ENCODE data around the gene ZFAND6. TPM values are rescaled to one million over a fixed set of nuclear protein-coding genes. Genes with fewer than 3 reads are reported as not detected.

The ZFAND6 gene
- total and polyA plus RNA-seq, 2 donors = 81.9 to 97.8 TPM

DNA sequence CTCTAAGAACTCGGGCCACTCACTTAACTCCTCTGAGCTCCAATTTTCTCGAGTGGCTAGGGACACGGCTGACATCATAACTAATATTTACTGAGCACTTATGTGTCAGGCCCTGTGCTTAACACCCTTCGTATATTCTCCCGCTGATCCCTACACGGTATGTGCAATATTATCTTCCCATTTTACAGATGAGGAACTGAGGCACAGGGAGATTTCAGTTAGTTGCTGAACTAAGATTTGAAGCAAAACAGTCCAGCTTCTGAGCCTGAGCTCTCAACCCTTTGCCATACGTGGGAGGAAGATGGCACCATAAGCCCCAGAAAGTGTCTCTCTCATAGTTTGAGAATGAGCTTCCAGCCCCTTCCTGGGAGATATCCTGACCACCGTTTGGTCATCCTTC, 112.9 kb downstream of the ZFAND6 start:
- Histone ChIP-seq H3K4me3 (ENCODE audit: low read length in 2 of 2) (no peak overlapping the region), H3K9me3 (ENCODE audit: control insufficient read depth in 2 of 2, insufficient read depth in 1 of 2, low read length in 1 of 2) (no peaks in the 10 kb centered on the region), H3K27me3 (ENCODE audit: control insufficient read depth in 2 of 2, insufficient read depth in 1 of 2, low read length in 1 of 2) (no peaks in the 10 kb centered on the region), H3K27ac (ENCODE audit: low read depth in 1 of 2, low read length in 1 of 2) (no peak overlapping the region), H3K36me3 (ENCODE audit: control insufficient read depth in 2 of 2, insufficient read depth in 2 of 2, low read length in 1 of 2) (peaks cover 0 to 4% of the 10 kb centered on the region in 2 donors), H3K4me1 (ENCODE audit: control insufficient read depth in 2 of 2, insufficient read depth in 2 of 2, low read length in 2 of 2) (no peaks in the 10 kb centered on the region)
- WGBS = 84% methylated on average over 8 of the region's 8 CpGs
- DNase-seq (ENCODE audit: low read depth in 6 of 9, low spot score in 9 of 9) = no peak

DNA sequence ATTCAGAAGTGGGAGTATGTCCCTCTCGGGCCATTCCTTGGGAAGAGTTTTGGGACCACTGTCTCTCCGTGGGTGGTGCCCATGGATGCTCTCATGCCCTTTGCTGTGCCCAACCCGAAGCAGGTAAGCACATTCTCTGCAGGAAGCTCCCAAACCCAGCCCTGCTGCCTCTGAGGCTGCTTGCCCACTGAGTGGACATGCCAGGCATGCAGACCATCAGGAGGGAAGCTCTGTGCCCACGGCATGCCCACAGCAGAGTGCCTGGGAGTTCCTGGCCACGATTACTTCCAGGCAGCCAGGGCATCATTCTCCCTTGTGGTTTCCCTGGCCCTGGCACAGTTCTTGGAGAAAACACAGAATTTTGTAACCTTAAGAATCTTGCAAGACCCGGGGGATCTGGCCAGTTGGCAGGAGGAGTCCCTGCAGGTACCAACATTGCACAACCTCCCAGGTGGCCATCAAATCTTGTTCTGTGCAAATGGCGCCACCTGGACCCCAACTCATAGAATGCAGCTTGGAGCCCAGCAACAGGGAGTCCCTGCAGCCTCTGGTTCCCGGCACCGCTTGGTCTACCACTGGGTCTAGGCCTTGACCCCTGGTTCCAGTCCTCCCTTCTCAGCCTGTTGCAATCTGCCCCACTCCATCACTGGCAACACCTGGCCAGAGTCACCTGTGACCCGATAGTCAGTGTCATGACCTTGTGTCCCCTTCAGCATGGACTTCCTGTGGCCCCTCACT, 113.7 kb downstream of the ZFAND6 start:
- Histone ChIP-seq H3K9me3 (ENCODE audit: control insufficient read depth in 2 of 2, insufficient read depth in 1 of 2, low read length in 1 of 2) (no peaks in the 10 kb centered on the region), H3K4me3 (ENCODE audit: low read length in 2 of 2) (no peak overlapping the region), H3K4me1 (ENCODE audit: control insufficient read depth in 2 of 2, insufficient read depth in 2 of 2, low read length in 2 of 2) (no peaks in the 10 kb centered on the region), H3K27me3 (ENCODE audit: control insufficient read depth in 2 of 2, insufficient read depth in 1 of 2, low read length in 1 of 2) (no peaks in the 10 kb centered on the region), H3K27ac (ENCODE audit: low read depth in 1 of 2, low read length in 1 of 2) (no peak overlapping the region), H3K36me3 (ENCODE audit: control insufficient read depth in 2 of 2, insufficient read depth in 2 of 2, low read length in 1 of 2) (peaks cover 0 to 4% of the 10 kb centered on the region in 2 donors)
- 81% methylated on average over 10 of the region's 10 CpGs for WGBS
- DNase-seq (ENCODE audit: low read depth in 6 of 9, low spot score in 9 of 9) = peak in 8 of 9 donors; percentile 40 to 81 (median 62)

DNA sequence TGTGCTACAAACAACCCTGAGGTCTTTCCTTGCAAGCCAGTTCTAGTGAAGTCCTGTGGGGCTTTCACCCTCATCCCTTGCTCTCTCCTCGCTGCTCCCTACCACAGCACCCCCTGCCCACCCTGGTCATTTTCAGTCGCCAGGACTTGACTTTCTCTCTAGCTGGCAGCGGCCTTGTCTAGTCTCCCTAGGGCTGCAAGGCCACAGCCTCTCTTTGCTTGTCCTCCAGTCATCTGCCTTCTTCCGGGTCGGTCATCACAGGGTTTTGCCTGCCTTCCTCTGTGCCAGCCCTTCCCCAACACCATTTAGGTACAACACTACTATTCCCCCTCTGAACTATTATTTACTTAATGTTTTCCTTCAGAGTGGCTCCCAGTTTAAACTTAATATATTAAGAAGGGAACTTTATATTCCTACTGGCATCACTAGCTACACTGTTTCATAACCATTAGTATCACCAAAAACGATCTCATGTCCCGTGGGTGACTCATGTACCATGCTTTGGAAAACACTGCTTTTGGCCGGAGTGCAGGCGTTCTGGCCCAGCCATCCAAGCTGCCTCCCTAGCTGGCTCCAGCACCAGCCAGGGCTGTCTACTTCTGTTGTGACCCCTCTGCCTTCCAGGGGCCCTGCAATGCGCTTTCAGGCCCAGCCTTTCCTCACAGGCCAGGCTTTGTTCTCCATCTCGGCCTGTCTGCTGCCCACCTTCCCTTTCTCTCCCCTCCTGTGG, 114.7 kb downstream of the ZFAND6 start:
- Histone ChIP-seq H3K4me1 (ENCODE audit: control insufficient read depth in 2 of 2, insufficient read depth in 2 of 2, low read length in 2 of 2) (no peaks in the 10 kb centered on the region), H3K36me3 (ENCODE audit: control insufficient read depth in 2 of 2, insufficient read depth in 2 of 2, low read length in 1 of 2) (peaks cover 0 to 4% of the 10 kb centered on the region in 2 donors), H3K27ac (ENCODE audit: low read depth in 1 of 2, low read length in 1 of 2) (no peak overlapping the region), H3K4me3 (ENCODE audit: low read length in 2 of 2) (no peak overlapping the region), H3K27me3 (ENCODE audit: control insufficient read depth in 2 of 2, insufficient read depth in 1 of 2, low read length in 1 of 2) (no peaks in the 10 kb centered on the region), H3K9me3 (ENCODE audit: control insufficient read depth in 2 of 2, insufficient read depth in 1 of 2, low read length in 1 of 2) (no peaks in the 10 kb centered on the region)
- WGBS = 96% methylated on average over 11 of the region's 11 CpGs
- DNase-seq (ENCODE audit: low read depth in 6 of 9, low spot score in 9 of 9) = no peak

DNA sequence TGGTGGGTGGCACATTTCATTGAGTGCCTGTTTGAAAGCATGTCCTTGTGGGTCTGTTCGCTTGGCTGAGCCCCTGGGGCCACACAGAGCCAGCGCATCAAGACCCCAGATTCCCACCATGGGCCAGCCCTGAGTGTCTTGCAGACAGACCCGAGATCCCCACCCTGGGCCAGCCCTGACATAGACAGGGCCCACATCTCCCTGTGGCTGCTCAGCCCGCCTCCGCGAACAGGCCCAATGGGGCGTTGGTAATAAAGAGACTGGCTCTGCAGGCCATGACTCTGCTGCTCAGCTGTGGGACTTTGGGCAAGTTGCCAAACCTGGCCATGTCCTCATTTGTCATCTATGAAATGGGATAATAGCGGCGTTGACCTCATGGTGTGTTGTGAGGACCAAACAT, 116.0 kb downstream of the ZFAND6 start:
- no peak for DNase-seq (ENCODE audit: low read depth in 6 of 9, low spot score in 9 of 9)
- H3K27ac ChIP-seq (ENCODE audit: low read depth in 1 of 2, low read length in 1 of 2) = no peak overlapping the region
- WGBS = 99% methylated on average over 9 of the region's 9 CpGs
- H3K9me3 ChIP-seq (ENCODE audit: control insufficient read depth in 2 of 2, insufficient read depth in 1 of 2, low read length in 1 of 2) = no peaks in the 10 kb centered on the region
- H3K36me3 ChIP-seq (ENCODE audit: control insufficient read depth in 2 of 2, insufficient read depth in 2 of 2, low read length in 1 of 2) = peaks cover 0 to 4% of the 10 kb centered on the region in 2 donors
- no peaks in the 10 kb centered on the region for H3K27me3 ChIP-seq (ENCODE audit: control insufficient read depth in 2 of 2, insufficient read depth in 1 of 2, low read length in 1 of 2)
- no peaks in the 10 kb centered on the region for H3K4me1 ChIP-seq (ENCODE audit: control insufficient read depth in 2 of 2, insufficient read depth in 2 of 2, low read length in 2 of 2)
- no peak overlapping the region for H3K4me3 ChIP-seq (ENCODE audit: low read length in 2 of 2)

DNA sequence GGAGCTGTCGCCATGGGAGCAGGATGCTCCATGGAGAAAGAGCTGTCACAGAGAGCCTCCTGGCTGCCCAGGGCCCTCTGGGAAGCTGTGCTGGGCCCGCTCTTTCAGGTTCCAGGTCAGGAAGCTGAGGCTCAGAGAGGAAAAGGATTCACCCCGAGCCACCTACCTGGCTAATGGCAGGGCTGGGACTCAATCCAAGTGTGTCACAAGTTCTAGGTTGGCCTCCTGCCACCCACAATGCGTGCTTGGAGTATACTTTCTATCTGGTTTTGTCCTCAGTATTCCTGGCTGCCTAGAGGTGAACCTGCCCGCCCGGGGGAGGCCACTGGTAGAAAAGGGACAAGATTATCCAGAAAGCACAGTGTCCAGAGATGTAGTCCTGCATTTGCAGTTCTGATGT, 117.0 kb downstream of the ZFAND6 start:
- Histone ChIP-seq H3K27ac (ENCODE audit: low read depth in 1 of 2, low read length in 1 of 2) (no peak overlapping the region), H3K36me3 (ENCODE audit: control insufficient read depth in 2 of 2, insufficient read depth in 2 of 2, low read length in 1 of 2) (peaks cover 0 to 6% of the 10 kb centered on the region in 2 donors), H3K4me1 (ENCODE audit: control insufficient read depth in 2 of 2, insufficient read depth in 2 of 2, low read length in 2 of 2) (no peaks in the 10 kb centered on the region), H3K27me3 (ENCODE audit: control insufficient read depth in 2 of 2, insufficient read depth in 1 of 2, low read length in 1 of 2) (no peaks in the 10 kb centered on the region), H3K4me3 (ENCODE audit: low read length in 2 of 2) (no peak overlapping the region), H3K9me3 (ENCODE audit: control insufficient read depth in 2 of 2, insufficient read depth in 1 of 2, low read length in 1 of 2) (no peaks in the 10 kb centered on the region)
- 80% methylated on average over 6 of the region's 6 CpGs for WGBS
- no peak for DNase-seq (ENCODE audit: low read depth in 6 of 9, low spot score in 9 of 9)

DNA sequence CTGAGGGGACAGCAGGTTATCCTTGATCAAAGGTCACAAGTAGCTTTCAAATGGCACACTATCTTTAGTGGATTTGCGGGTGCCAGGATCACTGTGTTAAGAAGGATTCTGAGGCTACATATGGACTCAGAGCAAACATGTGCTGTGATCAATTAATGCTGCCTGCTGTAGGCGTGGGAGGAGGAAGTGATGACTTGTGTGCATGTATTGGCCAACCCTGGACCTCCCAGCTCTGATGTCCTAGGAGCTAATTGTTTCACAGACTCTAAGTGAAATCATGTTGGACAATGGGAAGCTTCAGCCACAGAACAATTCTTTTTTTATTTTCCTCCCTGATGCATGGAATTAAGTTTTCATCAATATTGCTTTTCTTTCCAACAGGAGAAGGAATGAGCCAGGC, 117.7 kb downstream of the ZFAND6 start:
- no peak overlapping the region for H3K27ac ChIP-seq (ENCODE audit: low read depth in 1 of 2, low read length in 1 of 2)
- no peaks in the 10 kb centered on the region for H3K9me3 ChIP-seq (ENCODE audit: control insufficient read depth in 2 of 2, insufficient read depth in 1 of 2, low read length in 1 of 2)
- H3K36me3 ChIP-seq (ENCODE audit: control insufficient read depth in 2 of 2, insufficient read depth in 2 of 2, low read length in 1 of 2) = peaks cover 0 to 7% of the 10 kb centered on the region in 2 donors
- DNase-seq (ENCODE audit: low read depth in 6 of 9, low spot score in 9 of 9) = no peak
- WGBS = 98% methylated on average over 2 of the region's 2 CpGs
- no peaks in the 10 kb centered on the region for H3K4me1 ChIP-seq (ENCODE audit: control insufficient read depth in 2 of 2, insufficient read depth in 2 of 2, low read length in 2 of 2)
- H3K27me3 ChIP-seq (ENCODE audit: control insufficient read depth in 2 of 2, insufficient read depth in 1 of 2, low read length in 1 of 2) = no peaks in the 10 kb centered on the region
- H3K4me3 ChIP-seq (ENCODE audit: low read length in 2 of 2) = no peak overlapping the region

DNA sequence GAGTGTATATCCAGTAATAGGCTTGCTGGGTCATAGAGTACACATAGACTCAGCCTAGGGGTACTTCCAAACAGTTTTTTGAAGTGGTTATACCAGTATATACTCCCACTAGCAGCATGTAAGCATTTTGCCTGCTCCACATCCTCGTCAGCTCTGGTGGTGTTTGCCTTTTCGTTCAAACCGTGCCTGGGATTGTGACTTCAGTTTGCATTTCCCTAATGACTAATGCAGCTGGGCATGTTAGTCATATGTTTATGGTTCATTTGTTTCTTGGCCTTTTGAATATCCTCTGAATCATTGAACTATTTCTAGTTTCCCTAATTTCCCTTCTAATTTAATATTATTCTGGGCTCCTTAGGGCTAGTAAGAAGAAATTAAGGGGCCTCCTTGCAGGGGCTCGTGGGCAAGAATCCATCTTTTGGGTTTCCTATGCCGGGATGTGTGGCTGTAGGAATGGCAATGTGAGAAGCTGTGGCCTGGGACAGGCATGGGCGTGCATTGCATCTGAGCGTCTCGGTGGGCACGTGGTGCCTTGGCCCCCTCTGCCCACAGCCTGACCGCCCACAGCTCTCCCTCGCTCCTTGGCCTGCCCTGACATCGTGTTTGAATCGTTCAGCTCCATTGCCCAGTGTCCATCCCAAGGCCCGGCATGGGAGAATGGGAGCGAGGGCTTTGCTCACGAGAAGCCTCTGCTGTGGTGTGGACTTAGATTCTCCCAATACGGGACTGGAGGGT, 119.7 kb downstream of the ZFAND6 start:
- Histone ChIP-seq H3K36me3 (ENCODE audit: control insufficient read depth in 2 of 2, insufficient read depth in 2 of 2, low read length in 1 of 2) (peaks cover 0 to 7% of the 10 kb centered on the region in 2 donors), H3K9me3 (ENCODE audit: control insufficient read depth in 2 of 2, insufficient read depth in 1 of 2, low read length in 1 of 2) (no peaks in the 10 kb centered on the region), H3K27ac (ENCODE audit: low read depth in 1 of 2, low read length in 1 of 2) (no peak overlapping the region), H3K4me1 (ENCODE audit: control insufficient read depth in 2 of 2, insufficient read depth in 2 of 2, low read length in 2 of 2) (no peaks in the 10 kb centered on the region), H3K27me3 (ENCODE audit: control insufficient read depth in 2 of 2, insufficient read depth in 1 of 2, low read length in 1 of 2) (no peaks in the 10 kb centered on the region), H3K4me3 (ENCODE audit: low read length in 2 of 2) (no peak overlapping the region)
- no peak for DNase-seq (ENCODE audit: low read depth in 6 of 9, low spot score in 9 of 9)
- 95% methylated on average over 17 of the region's 17 CpGs for WGBS

DNA sequence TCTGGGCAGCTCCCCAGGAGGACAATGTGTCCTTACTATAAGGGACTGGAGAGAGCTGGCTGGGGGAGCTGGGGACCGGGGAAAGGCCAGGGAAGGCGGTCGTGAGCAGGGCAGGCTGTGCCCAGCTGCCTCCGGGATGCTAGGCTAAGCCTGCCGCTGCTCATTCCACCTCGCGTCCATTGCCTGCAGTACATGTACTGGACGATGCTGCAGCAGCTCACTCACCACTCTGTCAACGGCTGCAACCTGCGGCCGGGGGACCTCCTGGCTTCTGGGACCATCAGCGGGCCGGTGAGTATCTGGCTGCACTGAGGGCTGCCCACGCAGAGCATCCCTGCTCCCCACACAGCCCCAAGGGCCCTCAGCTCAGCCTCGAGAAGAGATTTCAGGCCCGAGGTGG, 120.5 kb downstream of the ZFAND6 start:
- WGBS = 88% methylated on average over 16 of the region's 16 CpGs
- peaks cover 0 to 2% of the 10 kb centered on the region in 2 donors for H3K36me3 ChIP-seq (ENCODE audit: control insufficient read depth in 2 of 2, insufficient read depth in 2 of 2, low read length in 1 of 2)

DNA sequence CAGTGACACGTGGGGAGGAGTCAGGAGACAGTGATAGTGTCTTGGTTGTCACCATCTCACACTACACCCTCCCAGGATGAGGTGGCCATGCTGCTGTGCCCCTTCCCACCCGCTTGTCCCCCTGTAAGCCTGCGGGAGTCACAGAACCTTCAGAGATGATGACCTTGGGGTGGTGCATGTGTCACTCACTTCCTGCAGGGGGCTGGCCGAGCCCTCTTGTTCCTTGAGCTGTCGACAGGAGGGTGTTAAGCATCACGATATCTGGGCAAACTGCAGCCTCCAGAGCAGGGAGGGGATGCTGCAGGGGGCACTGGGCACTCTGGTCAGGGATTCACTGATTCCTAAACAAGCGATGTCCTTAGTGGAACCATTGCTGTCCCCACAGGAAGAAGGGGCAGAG, 121.0 kb downstream of the ZFAND6 start:
- H3K4me3 ChIP-seq (ENCODE audit: low read length in 2 of 2) = no peak overlapping the region
- H3K9me3 ChIP-seq (ENCODE audit: control insufficient read depth in 2 of 2, insufficient read depth in 1 of 2, low read length in 1 of 2) = no peaks in the 10 kb centered on the region
- H3K4me1 ChIP-seq (ENCODE audit: control insufficient read depth in 2 of 2, insufficient read depth in 2 of 2, low read length in 2 of 2) = no peaks in the 10 kb centered on the region
- 97% methylated on average over 7 of the region's 7 CpGs for WGBS
- DNase-seq (ENCODE audit: low read depth in 6 of 9, low spot score in 9 of 9) = no peak
- H3K27me3 ChIP-seq (ENCODE audit: control insufficient read depth in 2 of 2, insufficient read depth in 1 of 2, low read length in 1 of 2) = no peaks in the 10 kb centered on the region
- H3K27ac ChIP-seq (ENCODE audit: low read depth in 1 of 2, low read length in 1 of 2) = no peak overlapping the region
- peaks cover 0 to 2% of the 10 kb centered on the region in 2 donors for H3K36me3 ChIP-seq (ENCODE audit: control insufficient read depth in 2 of 2, insufficient read depth in 2 of 2, low read length in 1 of 2)

More for the DNA sequence above, 120.5 kb downstream of the ZFAND6 start:
- Histone ChIP-seq H3K4me3 (ENCODE audit: low read length in 2 of 2) (no peak overlapping the region), H3K27ac (ENCODE audit: low read depth in 1 of 2, low read length in 1 of 2) (no peak overlapping the region), H3K9me3 (ENCODE audit: control insufficient read depth in 2 of 2, insufficient read depth in 1 of 2, low read length in 1 of 2) (no peaks in the 10 kb centered on the region), H3K4me1 (ENCODE audit: control insufficient read depth in 2 of 2, insufficient read depth in 2 of 2, low read length in 2 of 2) (no peaks in the 10 kb centered on the region), H3K27me3 (ENCODE audit: control insufficient read depth in 2 of 2, insufficient read depth in 1 of 2, low read length in 1 of 2) (no peaks in the 10 kb centered on the region)
- no peak for DNase-seq (ENCODE audit: low read depth in 6 of 9, low spot score in 9 of 9)

All from thymus (tissue), 11 donors.